K562 (cell line): ENCODE data around the gene VGLL1. TPM values are rescaled to one million over a fixed set of nuclear protein-coding genes. Genes with fewer than 3 reads are reported as not detected.

Experiments
- ATAC-seq: fragments of 200-7000 bp; cut with Tn5 transposase; 3 replicates; pipeline ENCODE4 v1.9.1; 2020; ENCODE audit warnings: moderate library complexity
- BruUV-seq: library from RNA; stranded (reverse); fragments of 400-500 nt; replicated peaks from 2 replicates; lab custom pipeline; 2021; lab: Mats Ljungman, UMichigan
- CTCF ChIA-PET: fragments of 300-600 bp; formaldehyde crosslinking; extraction: SDS; loops from one replicate; lab custom pipeline; 2021; ENCODE audit warnings: low intra/inter-chr PET ratio; lab: Yijun Ruan, JAX
- POLR2A ChIA-PET: fragments of 300-600, 350-650 bp; sonication (Branson Sonifier 250); formaldehyde crosslinking; extraction: SDS; loops from one replicate; lab custom pipeline; 2021; ENCODE audit warnings: antibody characterized with exemption, inconsistent platforms; lab: Yijun Ruan, JAX
- DNase-seq, 4 experiments: peaks; one replicate each; pipeline versions ENCODE4 v3.0.0 to v3.0.0-alpha.2; 2011 to 2018; ENCODE audit warnings: low spot score in 3 of 4, mixed read lengths in 3 of 4; ENCODE audit errors: extremely low read depth in 1 of 4
- FAIRE-seq: peaks from 2 replicates; lab custom pipeline; 2011; peaks lifted over from hg19 to GRCh38; lab: Jason Lieb, UNC
- H2AFZ ChIP-seq: 2 replicates; pipeline ENCODE4 v1.6.0; 2011; ENCODE audit warnings: low read depth, low read length, control low read depth, inconsistent platforms
- H3K27ac ChIP-seq: fragments of 200-600 bp; 3 replicates; pipeline ENCODE4 v1.8.0; 2011; ENCODE audit warnings: low read depth, mild to moderate bottlenecking, control low read depth, inconsistent platforms, low read length, moderate library complexity, mixed read lengths; ENCODE audit errors: extremely low read depth
- H3K27me3 ChIP-seq, 2 experiments: fragments of 300-600 bp in 1 of 2; 2 replicates in 1 of 2; 3 replicates in 1 of 2; pipeline versions ENCODE4 v1.6.0 to v1.8.0; 2011; ENCODE audit warnings: inconsistent platforms in 2 of 2, low read length in 2 of 2, mild to moderate bottlenecking in 1 of 2, mixed read lengths in 1 of 2, moderate library complexity in 1 of 2; ENCODE audit not compliant: control insufficient read depth in 2 of 2, insufficient read depth in 2 of 2
- H3K36me3 ChIP-seq: fragments of 300-600 bp; 3 replicates; pipeline ENCODE4 v1.8.0; 2011; ENCODE audit warnings: mild to moderate bottlenecking, low read length, inconsistent platforms; ENCODE audit not compliant: control insufficient read depth, insufficient read depth
- H3K4me1 ChIP-seq, 2 experiments: fragments of 200-600 bp in 1 of 2; replicated peaks in 1 of 2; 2 replicates in 1 of 2; 3 replicates in 1 of 2; pipeline versions ENCODE4 v1.5.1 to v1.8.0; 2011; ENCODE audit warnings: inconsistent platforms in 2 of 2, low read length in 2 of 2, mild to moderate bottlenecking in 1 of 2, mixed read lengths in 1 of 2, moderate library complexity in 1 of 2; ENCODE audit not compliant: control insufficient read depth in 2 of 2, insufficient read depth in 2 of 2
- H3K4me2 ChIP-seq: 2 replicates; pipeline ENCODE4 v1.6.1; 2011; ENCODE audit warnings: low read length, control low read depth, inconsistent platforms, mixed read lengths; ENCODE audit not compliant: insufficient read depth
- H3K4me3 ChIP-seq: fragments of 200-600 bp; sonication (generic), shearing (Covaris generic); 2 replicates; pipeline ENCODE4 v1.5.1; 2016; ENCODE audit warnings: control low read depth, inconsistent platforms
- H3K79me2 ChIP-seq: fragments of 200-600 bp; 3 replicates; pipeline ENCODE4 v1.8.0; 2011; ENCODE audit warnings: low read length, inconsistent platforms; ENCODE audit not compliant: control insufficient read depth, insufficient read depth
- H3K9ac ChIP-seq, 2 experiments: 2 replicates each; pipeline versions ENCODE4 v1.6.0 to v1.6.1; 2011; ENCODE audit warnings: low read depth in 2 of 2, low read length in 2 of 2, control low read depth in 1 of 2, inconsistent platforms in 1 of 2, mild to moderate bottlenecking in 1 of 2, mixed read lengths in 1 of 2; ENCODE audit not compliant: insufficient read depth in 1 of 2
- H3K9me1 ChIP-seq: one replicate; pipeline ENCODE4 v1.6.0; 2011; ENCODE audit warnings: inconsistent platforms, mild to moderate bottlenecking, low read length, moderate library complexity; ENCODE audit not compliant: control insufficient read depth, insufficient read depth
- H3K9me3 ChIP-seq: replicated peaks from 2 replicates; pipeline ENCODE4 v1.5.1; 2011; ENCODE audit warnings: low read depth, low read length, inconsistent platforms; ENCODE audit not compliant: control insufficient read depth, insufficient read depth
- H4K20me1 ChIP-seq: replicated peaks from 2 replicates; pipeline ENCODE4 v1.6.1; 2011; ENCODE audit warnings: low read length, inconsistent platforms, mixed read lengths; ENCODE audit not compliant: control insufficient read depth, insufficient read depth
- CCNT2 ChIP-seq: IDR thresholded peaks from 2 replicates; pipeline ENCODE4 v1.6.1; 2011; ENCODE audit warnings: borderline replicate concordance, low read depth, mild to moderate bottlenecking, moderate library complexity, mixed read lengths, low read length; ENCODE audit not compliant: insufficient read length; ENCODE audit errors: extremely low read depth
- COPS2 ChIP-seq: fragments of 450-650 bp; conservative IDR thresholded peaks from 2 replicates; pipeline ENCODE4 v1.6.1; 2016; ENCODE audit warnings: mild to moderate bottlenecking, moderate library complexity
- CUX1 ChIP-seq: fragments of 200-800 bp; sonication (Bioruptor generic); IDR thresholded peaks from 2 replicates; pipeline ENCODE4 v1.6.1; 2016; ENCODE audit warnings: missing genetic modification characterization, missing compliant biosample characterization
- HCFC1 ChIP-seq: IDR thresholded peaks from 2 replicates; pipeline ENCODE4 v1.6.1; 2012; ENCODE audit warnings: low read depth, low read length, improper control_type of control experiment
- KAT8 ChIP-seq: fragments of 450-650 bp; IDR thresholded peaks from 2 replicates; pipeline ENCODE4 v1.6.1; 2016; ENCODE audit warnings: low read depth, mild to moderate bottlenecking
- MTA2 ChIP-seq: fragments of 450-650 bp; IDR thresholded peaks from 2 replicates; pipeline ENCODE4 v1.6.1; 2016; ENCODE audit warnings: low read depth
- TEAD4 ChIP-seq, 2 experiments: sonication (generic) in 1 of 2; formaldehyde crosslinking in 1 of 2; IDR thresholded peaks; 2 replicates each; pipeline versions ENCODE4 v1.6.1 to v1.8.0; 2012 to 2022; ENCODE audit warnings: borderline replicate concordance in 1 of 2, inconsistent platforms in 1 of 2, low read length in 1 of 2, mild to moderate bottlenecking in 1 of 2, missing genetic modification reagents in 1 of 2
- TGIF2 ChIP-seq: sonication (generic); formaldehyde crosslinking; IDR thresholded peaks from 2 replicates; pipeline ENCODE4 v1.8.1; 2022; ENCODE audit warnings: mild to moderate bottlenecking, missing genetic modification reagents, moderate library complexity
- ZFP30 ChIP-seq: fragments of 250-450 bp; sonication (Bioruptor Pico); IDR thresholded peaks from 2 replicates; pipeline ENCODE4 v1.8.0; 2022; ENCODE audit warnings: moderate library complexity, mild to moderate bottlenecking, inconsistent platforms, borderline replicate concordance
- ZKSCAN1 ChIP-seq: fragments of 150-350 bp; IDR thresholded peaks from 2 replicates; pipeline ENCODE4 v1.6.1; 2016; ENCODE audit warnings: low read depth, low read length
- ZMIZ1 ChIP-seq, 2 experiments: fragments of 150-350 bp in 1 of 2; IDR thresholded peaks; 2 replicates each; pipeline ENCODE4 v1.6.1; 2012 to 2016; ENCODE audit warnings: low read depth in 2 of 2, low read length in 2 of 2, mild to moderate bottlenecking in 1 of 2, moderate library complexity in 1 of 2
- ZNF253 ChIP-seq: fragments of 250-450 bp; sonication (Bioruptor Pico); conservative IDR thresholded peaks from 2 replicates; pipeline ENCODE4 v1.6.1; 2021; ENCODE audit warnings: mild to moderate bottlenecking
- ZSCAN32 ChIP-seq: fragments of 450-650 bp; formaldehyde crosslinking; IDR thresholded peaks from 2 replicates; pipeline ENCODE4 v1.4.0; 2020; ENCODE audit warnings: mild to moderate bottlenecking, moderate library complexity
- WGBS: fragments of 100-300 bp; shearing (Covaris generic); methylation state at CpG from one replicate; pipeline ENCODE4 v1.1.6; 2016; ENCODE audit warnings: low coverage, mixed read lengths; ENCODE audit not compliant: insufficient coverage; ENCODE audit errors: missing lambda C conversion rate; 5-methylcytosine and 5-hydroxymethylcytosine counted together
- in situ Hi-C: fragments of 300-500 bp; cut with MboI; formaldehyde crosslinking; loops from 4 replicates; pipeline ENCODE4 v1.15.0; 2018; ENCODE audit warnings: inconsistent platforms, mixed read lengths
- intact Hi-C: fragments of 100-400 bp; cut with micrococcal nuclease; formaldehyde crosslinking; loops from 2 replicates; pipeline ENCODE4 v1.14.2; 2022
- polyA plus RNA-seq, 8 experiments: library from polyadenylated mRNA; depleted of rRNA in 4 of 8; stranded (reverse) in 5 of 8; unstranded in 3 of 8; fragments of >200 nt; fragmentation: Nextera tagmentation in 2 of 8; fragmentation: Illumina TruSeq in 1 of 8; extraction: Ambion mirVana in 2 of 8; extraction: Trizol in 1 of 8; gene quantifications; 2 replicates each; pipeline versions ENCODE4 v1.2.1 to v1.2.3, GENCODE V29; 2011 to 2014; ENCODE audit warnings: inconsistent platforms in 1 of 8, missing spikeins in 1 of 8
- total RNA-seq, 7 experiments: library from RNA; depleted of rRNA in 6 of 7; stranded (reverse); fragments of >200 nt in 6 of 7; fragmentation: Illumina TruSeq in 2 of 7; extraction: Trizol in 2 of 7; gene quantifications; 2 replicates each; pipeline versions ENCODE4 v1.2.1 to v1.2.3, GENCODE V29; 2011 to 2021; ENCODE audit warnings: low replicate concordance in 1 of 7

The VGLL1 gene
- total and polyA plus RNA-seq, 9 of the 15 experiments (the other 6 are each of a cell fraction or from before 2014, with no cell fraction given) = not detected

GRCh38 chrX:136496186-136496763 is 35.7 kb upstream of the VGLL1 start:
- peak overlapping the region; percentile 83 for H3K4me3 ChIP-seq
- no peaks in the 10 kb centered on the region for H4K20me1 ChIP-seq
- H3K79me2 ChIP-seq = peaks cover 23% of the 10 kb centered on the region
- H3K27ac ChIP-seq = peak overlapping the region; percentile 92
- H3K4me2 ChIP-seq = peak overlapping the region; percentile 96
- 0% methylated on average over 12 of the region's 13 CpGs for WGBS
- peaks cover 15% of the 10 kb centered on the region for H3K36me3 ChIP-seq
- POLR2A ChIA-PET = no interaction called here
- H3K27me3 ChIP-seq = peaks cover 5% of the 10 kb centered on the region in 2 experiments; a peak in 3 of 5 replicates
- ATAC-seq (no peak; the same call in 2 of the 3 replicates), DNase-seq (no peak), FAIRE-seq (no peak)
- no peaks in the 10 kb centered on the region for H3K9me3 ChIP-seq
- peak overlapping the region; percentile 98 for H2AFZ ChIP-seq
- peak overlapping the region; percentile 92 to 98; a peak in 3 of 4 replicates for H3K9ac ChIP-seq
- in situ Hi-C loops (no loop called here), intact Hi-C loops (loop anchor here (5.0 to 10.0 kb wide), 3 partner anchors 186 to 331 kb away; no protein-coding TSS in a partner anchor)
- TSS peak; percentile 98 for BruUV-seq
- H3K4me1 ChIP-seq = no peaks in the 10 kb centered on the region
- no peaks in the 10 kb centered on the region for H3K9me1 ChIP-seq
- CTCF ChIA-PET = no interaction called here
- TF ChIP-seq MTA2 (no peak), ZKSCAN1 (peak; percentile 68; the same call in 1 of the 2 replicates), ZMIZ1 (IDR thresholded peaks at IDR 0.05; ENCODE audit: low read depth in 2 of 2, low read length in 2 of 2) (no peak), TGIF2 (CRISPR knock-in tag) (no peak), HCFC1 (no peak), CUX1 (CRISPR knock-in tag) (no peak), ZNF253 (CRISPR knock-in tag) (no peak), COPS2 (no peak), CCNT2 (no peak), ZSCAN32 (CRISPR knock-in tag) (no peak), TEAD4 (IDR thresholded peaks at IDR 0.05; ENCODE audit: low read length) (peak; percentile 15; the same call in 1 of the 2 replicates), TEAD4 (CRISPR knock-in tag; IDR thresholded peaks at IDR 0.05; ENCODE audit: borderline replicate concordance) (no peak), KAT8 (no peak), ZFP30 (CRISPR knock-in tag) (no peak)
